Stimulated activated CD4-positive, alpha-beta T cell treated with anti-CD3 and anti-CD28 coated beads, Interleukin-1b, Interleukin-23, amount 100 ng/mL, for 1 hour (primary cell): ENCODE measurements around the gene RPL27A.
"Not testable (repeated sequence)": the region's sequence is repeated elsewhere in the genome, so short reads cannot be mapped to it uniquely, and the experiment has no call there.

Experiments
- DNase-seq, 2 donors: peaks; one replicate each; pipeline ENCODE4 v3.0.0-alpha.2; 2020; ENCODE audit warnings: low read depth in 2 of 2

RPL27A gene

DNA sequence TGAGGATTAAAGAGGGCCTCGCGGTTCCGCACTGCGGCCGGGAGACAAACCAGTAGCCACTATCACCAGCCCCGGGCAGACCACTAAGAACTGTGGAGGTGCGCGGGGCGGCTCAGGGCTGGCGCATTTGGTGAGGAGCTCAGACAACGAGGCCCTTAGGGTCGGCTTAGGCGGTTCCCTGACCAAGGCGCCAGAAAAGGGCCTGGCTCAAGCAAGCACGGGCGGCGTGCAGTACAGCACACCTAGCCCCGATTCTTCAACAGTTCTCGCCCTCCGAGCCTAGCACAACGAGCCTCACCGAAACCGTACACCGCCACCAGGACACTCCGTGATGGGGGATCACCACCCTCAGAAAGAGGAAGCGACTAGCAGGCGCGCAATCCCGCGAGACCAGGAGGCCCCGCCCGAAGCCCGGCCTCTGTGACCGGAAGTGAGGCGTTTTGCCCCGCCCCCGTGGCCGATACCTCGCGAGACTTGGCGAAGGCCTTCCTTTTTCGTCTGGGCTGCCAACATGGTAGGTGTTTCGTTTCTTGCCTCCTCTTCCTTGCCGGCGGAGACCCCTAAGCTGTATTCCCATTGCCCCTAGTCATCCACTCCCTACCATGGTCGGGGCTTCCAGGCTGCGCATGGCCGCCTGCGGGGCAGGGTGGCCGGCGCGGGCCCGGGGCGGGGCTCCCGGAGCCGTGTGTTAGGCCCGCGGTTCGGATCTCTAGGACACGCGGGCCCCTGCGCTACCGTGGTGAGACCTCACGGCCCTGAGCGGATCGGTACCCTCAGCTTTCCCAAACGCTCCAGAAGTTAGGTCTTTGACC, at the start of gene RPL27A, which contains the start of gene TRIM66:
TSS of gene RPL27A (plus strand) at position 490 of the 812 bp plus-strand sequence. CDS start at position 512, 22 bp downstream.
TSS of gene TRIM66 (minus strand) at position 363 of the 812 bp plus-strand sequence. CDS start 10,391 bp downstream, outside the sequence.
- peak; percentile 95 to 100 for DNase-seq

GRCh38 chr11:8634498-8634897, 48.1 kb upstream of the RPL27A start:
- DNase-seq, result no peak

DNA sequence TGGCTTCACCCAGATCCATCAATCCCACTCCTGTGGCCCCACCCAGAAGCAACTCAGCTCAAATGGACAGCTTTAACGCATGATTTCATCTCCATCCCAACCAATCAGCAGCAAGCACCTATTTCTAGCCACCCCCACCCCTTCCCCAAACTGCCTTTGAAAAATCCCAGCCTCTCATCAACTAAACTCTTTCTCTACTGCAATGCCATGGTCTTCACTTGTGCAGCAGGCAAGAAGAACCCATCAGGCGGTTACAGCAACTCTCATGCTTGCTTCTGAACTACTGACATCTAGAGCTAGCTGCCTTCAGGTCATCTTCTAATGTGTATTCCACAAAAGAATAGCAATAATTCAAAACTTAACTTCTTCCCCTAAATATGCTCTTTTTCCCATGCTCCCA, 46.5 kb upstream of the RPL27A start:
- no peak for DNase-seq

DNA sequence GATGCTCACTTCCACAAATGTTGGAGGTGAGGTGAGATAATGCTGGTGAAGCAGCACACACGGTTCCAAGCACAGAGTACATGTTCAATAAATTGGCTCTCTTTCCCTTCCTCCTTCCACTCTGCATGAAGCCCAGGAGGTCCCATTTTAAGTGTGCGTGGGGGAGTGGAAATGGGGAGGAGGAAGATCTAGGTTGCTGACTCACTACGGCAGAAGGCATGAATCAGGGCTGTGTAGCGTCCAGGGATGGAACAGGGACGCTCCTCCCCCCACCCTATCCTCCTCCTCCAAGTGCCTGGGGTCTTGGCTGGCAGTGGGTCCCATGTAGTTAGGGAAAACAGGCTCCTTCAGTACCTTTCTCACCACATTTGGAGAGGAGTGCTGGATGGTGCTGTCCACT, 44.3 kb upstream of the RPL27A start:
- DNase-seq, result no peak

DNA sequence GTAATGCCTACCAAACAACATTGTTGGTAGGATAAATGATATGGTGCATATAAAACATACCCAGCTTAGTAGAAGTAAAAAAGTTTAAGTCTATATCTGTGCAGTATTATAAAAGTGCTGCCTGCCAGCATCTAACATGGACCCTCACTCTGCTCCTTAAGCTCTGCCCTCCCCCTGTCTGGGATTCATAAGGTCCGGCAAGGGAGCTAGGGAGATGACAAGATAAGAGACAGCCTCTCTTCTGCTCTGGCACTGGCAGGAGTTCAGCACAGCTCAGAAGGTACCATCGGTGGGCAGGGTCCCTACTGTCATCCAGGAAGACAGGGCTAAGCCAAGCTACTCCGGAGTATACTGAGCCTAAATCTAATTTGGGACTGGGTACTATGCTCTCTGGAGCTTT, 42.9 kb upstream of the RPL27A start:
- no peak for DNase-seq

DNA sequence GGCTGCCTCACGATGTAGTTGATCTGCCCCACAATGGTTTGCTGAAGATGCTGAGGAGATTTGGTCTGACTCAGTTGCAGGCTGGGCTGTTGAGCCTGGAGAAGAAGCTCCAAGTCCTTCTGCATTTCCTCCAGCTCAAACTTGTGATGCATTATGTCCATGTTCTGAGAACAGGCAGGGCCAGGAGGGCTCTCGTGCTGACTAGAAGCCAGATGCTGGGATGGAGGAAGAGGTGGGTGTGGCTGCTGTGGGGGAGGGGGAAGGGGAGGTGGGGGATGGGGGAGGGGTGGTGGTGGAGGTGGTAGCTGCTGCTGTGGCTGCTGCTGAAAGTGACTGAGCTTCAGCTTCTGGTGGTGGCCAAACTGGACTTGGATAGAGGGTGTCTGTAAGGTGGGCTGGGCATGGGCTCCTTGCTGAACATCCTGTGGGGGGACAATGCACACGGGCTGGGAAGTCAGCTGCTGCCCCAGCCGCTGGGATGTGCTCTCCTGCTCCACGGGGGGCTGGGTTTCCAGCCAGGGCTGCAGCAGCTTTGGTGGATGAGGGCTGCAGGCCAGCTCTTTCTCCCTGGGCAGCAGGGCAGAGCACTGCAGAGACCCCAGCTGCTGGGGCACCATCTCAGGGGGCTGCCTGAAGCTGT, 42.2 kb upstream of the RPL27A start:
- DNase-seq, result no peak

- DNase-seq, result no peak
Measured at GRCh38 chr11:8641332-8641731, 41.3 kb upstream of the RPL27A start.

DNA sequence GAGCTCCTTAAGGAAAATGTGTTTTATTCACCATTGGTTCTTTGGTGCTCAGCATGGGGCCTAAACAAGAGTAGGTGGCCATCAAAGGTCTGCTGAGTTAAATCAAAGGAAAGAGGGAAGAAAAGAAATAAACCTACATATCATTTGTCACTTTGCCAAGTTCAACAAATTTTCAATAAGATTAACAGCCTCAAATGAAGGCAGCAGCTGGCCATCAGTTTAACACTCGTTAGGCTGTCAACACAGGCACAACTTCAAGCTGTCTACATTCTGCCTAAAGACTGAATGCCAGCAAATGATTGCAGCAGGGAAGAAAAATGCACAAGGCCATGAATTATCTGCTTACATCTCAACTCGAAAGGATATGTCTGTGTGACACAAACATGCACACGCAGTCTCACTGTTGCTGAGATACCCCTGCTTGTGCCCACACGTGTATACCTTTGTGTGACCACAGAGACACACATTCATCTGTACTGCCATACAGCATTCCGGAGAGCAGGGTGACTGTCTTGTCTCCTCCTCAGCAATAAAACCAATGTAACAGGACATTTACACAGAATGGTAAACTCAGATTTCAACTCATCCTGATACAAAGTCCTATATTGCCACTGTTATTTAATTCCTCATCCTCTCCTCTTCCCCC, 40.3 kb upstream of the RPL27A start:
- DNase-seq, result no peak

DNA sequence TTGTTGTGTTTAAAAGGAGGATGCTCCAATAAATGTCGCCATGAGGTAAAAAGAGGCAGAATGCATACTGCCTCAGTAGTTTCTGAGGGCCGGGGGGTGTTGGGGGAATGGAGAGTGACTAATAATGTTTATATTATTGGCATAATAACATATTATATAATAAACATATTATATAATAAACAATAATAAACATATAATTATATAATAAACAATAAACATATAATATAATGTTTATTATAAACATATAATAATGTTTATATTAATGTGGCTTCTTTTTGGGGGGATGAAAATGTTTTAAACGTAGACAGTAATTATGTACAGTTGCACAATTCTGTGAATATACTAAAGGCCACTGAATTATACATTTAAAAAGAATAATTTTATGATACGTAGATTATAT, 35.7 kb upstream of the RPL27A start:
- DNase-seq, result no peak

- DNase-seq, result no peak
Measured at GRCh38 chr11:8649361-8649760, 33.2 kb upstream of the RPL27A start.

DNA sequence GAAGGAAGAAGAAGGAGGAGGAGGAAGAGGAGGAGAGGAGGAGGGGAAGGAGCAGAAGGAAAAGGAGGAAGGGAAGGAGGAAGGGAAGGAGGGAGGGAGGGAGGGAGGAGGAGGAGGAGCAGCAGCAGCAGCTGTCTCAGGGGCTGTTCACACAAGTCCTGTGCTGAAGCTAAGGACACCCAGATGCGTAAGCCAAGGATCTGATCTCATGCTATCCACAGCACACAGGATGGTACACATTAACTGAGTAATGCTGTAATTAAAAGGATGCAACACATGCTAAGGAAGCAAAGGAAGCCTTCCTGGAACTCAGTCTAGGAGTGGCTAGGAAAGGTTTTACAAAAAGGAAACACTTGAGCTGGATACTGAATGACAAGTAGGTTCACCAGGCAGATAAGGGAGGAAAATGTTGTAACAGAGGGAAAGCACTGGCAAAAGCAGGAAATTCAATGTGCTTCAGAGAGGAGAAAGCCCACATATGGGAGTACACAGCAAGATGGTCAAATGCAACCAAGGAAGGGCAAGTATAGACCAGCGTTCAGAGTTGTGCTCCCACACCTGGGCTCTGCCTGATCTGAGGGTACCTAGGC, 32.1 kb upstream of the RPL27A start:
- DNase-seq, result no peak

DNA sequence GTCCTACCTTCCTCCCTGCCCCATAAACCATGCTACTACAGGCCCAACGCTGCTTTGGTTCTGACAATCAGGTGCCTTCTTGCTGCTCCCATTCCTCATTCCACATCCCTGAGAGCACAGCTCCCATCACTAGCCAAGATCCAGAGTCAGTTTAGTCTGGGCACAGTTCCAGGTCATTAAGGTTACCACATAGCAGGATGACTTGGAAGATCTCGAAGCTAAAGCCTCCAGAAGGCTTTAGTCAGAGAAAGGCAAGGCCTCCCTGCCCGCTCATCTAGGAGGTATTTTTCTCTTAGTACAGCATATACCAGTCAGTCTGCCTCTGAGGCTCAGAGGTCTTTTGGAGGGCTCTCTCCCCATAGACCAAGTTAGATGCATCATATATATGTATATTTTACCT, 30.5 kb upstream of the RPL27A start:
- no peak for DNase-seq

GRCh38 chr11:8654503-8654902, 28.1 kb upstream of the RPL27A start:
- no peak for DNase-seq

DNA sequence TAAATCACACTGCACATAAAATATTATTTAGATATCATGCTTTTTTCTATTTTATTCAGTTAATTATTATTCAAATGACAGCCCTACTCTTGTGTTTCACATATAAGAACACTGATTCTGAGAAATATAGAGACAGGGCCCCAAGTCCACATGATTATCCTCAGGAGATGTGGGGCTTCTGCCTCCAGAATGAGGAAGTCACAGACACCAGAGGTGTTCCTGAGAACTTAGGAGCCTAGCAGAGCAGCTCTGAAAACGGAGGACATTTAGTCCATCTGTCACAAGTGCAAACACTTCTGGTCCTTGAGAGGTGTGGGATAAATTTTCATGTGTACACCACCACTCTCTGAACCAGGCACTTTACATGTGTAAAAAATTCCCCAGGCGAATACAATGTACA, 26.3 kb upstream of the RPL27A start:
- no peak for DNase-seq

GRCh38 chr11:8658321-8659057, 24.1 kb upstream of the RPL27A start:
- DNase-seq, result no peak

DNA sequence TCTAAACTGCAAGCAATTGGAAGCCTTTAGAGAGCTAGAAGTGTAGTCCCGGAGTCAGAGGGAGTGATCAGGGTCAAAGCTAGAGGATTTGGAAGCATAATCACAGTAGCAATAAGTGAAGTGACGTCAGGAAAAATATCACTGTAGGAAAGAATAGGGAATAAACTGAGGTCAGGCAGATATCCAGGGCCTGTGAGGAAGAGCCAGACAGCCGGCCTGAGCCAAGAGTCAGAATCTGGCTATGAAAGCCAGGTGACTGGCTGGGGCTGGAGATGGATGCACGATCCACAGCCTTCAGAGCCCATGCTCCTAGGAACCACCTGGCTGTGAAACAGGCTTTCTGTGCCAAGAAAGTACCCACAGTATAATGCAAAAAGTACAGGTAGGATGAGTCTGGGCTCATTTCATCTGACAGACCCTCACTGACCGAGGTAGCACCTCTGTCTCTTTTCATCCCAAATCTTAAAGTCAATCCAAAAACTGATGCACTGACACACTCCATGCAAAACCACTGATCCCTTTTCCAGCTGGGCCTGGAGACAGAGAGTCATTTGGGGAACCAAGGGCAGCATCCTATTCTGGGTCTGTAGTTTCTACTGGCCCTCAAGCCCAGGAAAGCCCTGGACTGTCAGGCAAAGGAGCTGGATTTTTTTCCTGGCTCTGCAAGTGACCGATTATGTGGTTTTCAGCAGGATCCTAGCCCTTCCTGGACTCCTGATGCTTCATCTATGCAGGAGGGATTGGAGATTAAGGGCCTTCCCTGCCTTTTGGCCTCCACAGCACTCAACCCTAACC, 21.4 kb upstream of the RPL27A start:
- DNase-seq, result no peak

- no peak for DNase-seq
Measured at GRCh38 chr11:8665222-8665621, 17.4 kb upstream of the RPL27A start.

DNA sequence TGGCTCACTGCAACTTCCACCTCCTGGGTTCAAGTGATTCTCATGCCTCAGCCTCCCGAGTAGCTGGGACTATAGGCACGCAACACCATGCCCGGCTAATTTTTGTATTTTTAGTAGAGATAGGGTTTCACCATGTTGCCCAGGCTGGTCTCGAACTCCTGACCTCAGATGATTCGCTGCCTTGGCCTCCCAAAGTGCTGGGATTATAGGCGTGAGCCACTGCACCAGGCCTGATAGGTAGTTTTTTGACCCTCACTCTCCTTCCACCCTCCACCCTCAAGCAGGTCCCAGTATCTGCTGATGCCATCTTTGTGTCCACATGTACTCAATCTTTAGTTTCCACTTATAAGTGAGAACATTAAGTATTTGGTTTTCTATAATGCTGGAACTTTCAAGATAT, 12.5 kb upstream of the RPL27A start:
- not testable (repeated sequence) for DNase-seq

GRCh38 chr11:8671193-8671612, 11.4 kb upstream of the RPL27A start:
- DNase-seq, result no peak

DNA sequence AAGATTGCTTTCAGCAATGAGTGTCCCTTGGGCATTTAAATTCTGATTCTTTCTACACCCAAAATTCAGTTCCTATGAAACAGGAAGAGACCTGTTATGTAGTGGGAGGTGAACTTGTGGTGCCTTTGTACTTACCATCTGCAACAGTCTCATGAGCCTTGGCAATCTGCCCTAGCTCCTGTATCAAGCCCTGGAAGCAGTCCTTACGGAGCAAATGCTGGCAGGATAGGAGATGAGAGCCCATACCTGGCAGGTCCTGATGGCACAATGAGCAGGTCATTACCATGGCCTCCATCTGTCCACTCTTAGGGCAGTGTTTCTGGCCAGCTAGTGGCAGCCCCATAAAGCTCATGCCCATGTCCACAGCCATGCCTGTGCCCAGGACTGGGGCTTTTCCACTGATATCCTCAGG, 10.9 kb upstream of the RPL27A start:
- DNase-seq, result no peak

DNA sequence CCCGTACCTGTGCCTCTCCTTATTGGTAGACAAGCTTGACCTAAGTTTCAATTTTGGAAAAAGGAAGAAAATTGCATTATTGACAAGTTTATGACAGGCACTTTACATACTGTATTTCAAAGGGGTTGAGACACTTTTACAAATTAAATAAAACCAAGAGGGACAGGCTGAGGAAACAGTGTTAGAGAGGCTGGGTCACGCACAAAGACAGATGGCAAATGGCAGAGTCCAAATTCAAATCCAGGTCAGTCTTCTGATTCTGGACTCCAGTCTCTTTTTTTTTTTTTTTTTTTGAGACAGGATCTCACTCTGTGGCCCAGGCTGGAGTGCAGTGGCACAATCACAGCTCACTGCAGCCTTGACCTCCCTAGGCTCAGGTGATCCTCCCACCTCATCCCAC, 10.2 kb upstream of the RPL27A start:
- no peak for DNase-seq
